K562 (cell line): ENCODE results near the gene PARS2. TPM values are rescaled to one million over a fixed set of nuclear protein-coding genes. Genes with fewer than 3 reads are reported as not detected.

ENCODE experiments used
- ATF1 ChIP-seq, 2 experiments: fragments of 450-650 bp in 1 of 2; IDR thresholded peaks; 2 replicates each; pipeline ENCODE4 v1.6.1; 2016; ENCODE audit warnings: missing compliant biosample characterization in 1 of 2, missing genetic modification characterization in 1 of 2
- ELF1 ChIP-seq: fragments of 200-800 bp; sonication (Bioruptor generic); IDR thresholded peaks from 2 replicates; pipeline ENCODE4 v1.6.1; 2016; ENCODE audit warnings: missing genetic modification characterization, missing compliant biosample characterization
- L3MBTL2 ChIP-seq: fragments of 450-650 bp; IDR thresholded peaks from 2 replicates; pipeline ENCODE4 v1.6.1; 2016; ENCODE audit warnings: mild to moderate bottlenecking, moderate library complexity
- MCM3 ChIP-seq: fragments of 450-650 bp; IDR thresholded peaks from 2 replicates; pipeline ENCODE4 v1.6.1; 2016
- NR2C2 ChIP-seq, 2 experiments: fragments of 200-800 bp in 1 of 2; sonication (Bioruptor generic) in 1 of 2; sonication (generic) in 1 of 2; formaldehyde crosslinking in 1 of 2; IDR thresholded peaks; 2 replicates each; pipeline versions ENCODE4 v1.6.1 to v1.8.0; 2016 to 2022; ENCODE audit warnings: mild to moderate bottlenecking in 1 of 2, missing compliant biosample characterization in 1 of 2, missing genetic modification characterization in 1 of 2, missing genetic modification reagents in 1 of 2
- PHF20 ChIP-seq: fragments of 450-650 bp; IDR thresholded peaks from 2 replicates; pipeline ENCODE4 v1.6.1; 2018; ENCODE audit not compliant: partially characterized antibody
- SMAD1 ChIP-seq: fragments of 150-350 bp; IDR thresholded peaks from 2 replicates; pipeline ENCODE4 v1.6.1; 2014; ENCODE audit warnings: low read length, low read depth; ENCODE audit not compliant: partially characterized antibody
- SREBF2 ChIP-seq: sonication (generic); formaldehyde crosslinking; IDR thresholded peaks from 2 replicates; pipeline ENCODE4 v1.4.0; 2020; ENCODE audit warnings: mild to moderate bottlenecking, missing genetic modification reagents
- ZBTB17 ChIP-seq: fragments of 450-650 bp; formaldehyde crosslinking; IDR thresholded peaks from 2 replicates; pipeline ENCODE4 v1.4.0; 2020; ENCODE audit warnings: mild to moderate bottlenecking
- ZNF146 ChIP-seq: IDR thresholded peaks from one replicate; pipeline ENCODE4 v1.6.1; 2018; ENCODE audit warnings: missing compliant biosample characterization; ENCODE audit not compliant: unreplicated experiment
- ZNF3 ChIP-seq: fragments of 250-450 bp; sonication (Bioruptor Pico); IDR thresholded peaks from 2 replicates; pipeline ENCODE4 v1.5.0; 2021; ENCODE audit warnings: mild to moderate bottlenecking, moderate library complexity
- ZNF586 ChIP-seq: fragments of 450-650 bp; formaldehyde crosslinking; conservative IDR thresholded peaks from 2 replicates; pipeline ENCODE4 v1.4.0; 2020; ENCODE audit warnings: mild to moderate bottlenecking, moderate library complexity
- ZNF717 ChIP-seq: fragments of 250-450 bp; sonication (Bioruptor Pico); IDR thresholded peaks from 2 replicates; pipeline ENCODE4 v1.5.0; 2021
- ZNF785 ChIP-seq: fragments of 250-450 bp; sonication (Bioruptor Pico); IDR thresholded peaks from 2 replicates; pipeline ENCODE4 v1.4.0; 2020; ENCODE audit warnings: mild to moderate bottlenecking
- polyA plus RNA-seq, 8 experiments: library from polyadenylated mRNA; depleted of rRNA in 4 of 8; stranded (reverse) in 5 of 8; unstranded in 3 of 8; fragments of >200 nt; fragmentation: Nextera tagmentation in 2 of 8; fragmentation: Illumina TruSeq in 1 of 8; extraction: Ambion mirVana in 2 of 8; extraction: Trizol in 1 of 8; gene quantifications; 2 replicates each; pipeline versions ENCODE4 v1.2.1 to v1.2.3, GENCODE V29; 2011 to 2014; ENCODE audit warnings: inconsistent platforms in 1 of 8, missing spikeins in 1 of 8
- total RNA-seq, 7 experiments: library from RNA; depleted of rRNA in 6 of 7; stranded (reverse); fragments of >200 nt in 6 of 7; fragmentation: Illumina TruSeq in 2 of 7; extraction: Trizol in 2 of 7; gene quantifications; 2 replicates each; pipeline versions ENCODE4 v1.2.1 to v1.2.3, GENCODE V29; 2011 to 2021; ENCODE audit warnings: low replicate concordance in 1 of 7
- TF ChIP-seq, protein P1 (sequence below): IDR thresholded peaks from 2 replicates; pipeline ENCODE4 v1.6.1; 2016; ENCODE audit warnings: missing genetic modification characterization, missing compliant biosample characterization
- TF ChIP-seq, protein P2 (sequence below): fragments of 450-650 bp; IDR thresholded peaks from 2 replicates; pipeline ENCODE4 v1.6.1; 2016; ENCODE audit warnings: borderline replicate concordance

The PARS2 gene
- total and polyA plus RNA-seq, 9 of the 15 experiments (the other 6 are each of a cell fraction or from before 2014, with no cell fraction given): 6.3 to 12.4 (median 7.9) TPM

GRCh38 chr1:54764922-54765561 lies 719 bp upstream of the PARS2 start (continued):
- TF ChIP-seq NR2C2 (CRISPR knock-in tag; IDR thresholded peaks at IDR 0.05): no peak
- TF ChIP-seq NR2C2 (tag; IDR thresholded peaks at IDR 0.05): peak; percentile 63; the same call in 1 of the 2 replicates
- TF ChIP-seq L3MBTL2: no peak
- TF ChIP-seq ZBTB17: no peak
- no peak for TF ChIP-seq ZNF586 (CRISPR knock-in tag)
- no peak for TF ChIP-seq ELF1 (tag)
- no peak for TF ChIP-seq ZNF3
- no peak for TF ChIP-seq MCM3
- TF ChIP-seq ZNF146 (CRISPR knock-in tag): no peak
- TF ChIP-seq ZNF785 (CRISPR knock-in tag): no peak
- TF ChIP-seq, protein P1, sequence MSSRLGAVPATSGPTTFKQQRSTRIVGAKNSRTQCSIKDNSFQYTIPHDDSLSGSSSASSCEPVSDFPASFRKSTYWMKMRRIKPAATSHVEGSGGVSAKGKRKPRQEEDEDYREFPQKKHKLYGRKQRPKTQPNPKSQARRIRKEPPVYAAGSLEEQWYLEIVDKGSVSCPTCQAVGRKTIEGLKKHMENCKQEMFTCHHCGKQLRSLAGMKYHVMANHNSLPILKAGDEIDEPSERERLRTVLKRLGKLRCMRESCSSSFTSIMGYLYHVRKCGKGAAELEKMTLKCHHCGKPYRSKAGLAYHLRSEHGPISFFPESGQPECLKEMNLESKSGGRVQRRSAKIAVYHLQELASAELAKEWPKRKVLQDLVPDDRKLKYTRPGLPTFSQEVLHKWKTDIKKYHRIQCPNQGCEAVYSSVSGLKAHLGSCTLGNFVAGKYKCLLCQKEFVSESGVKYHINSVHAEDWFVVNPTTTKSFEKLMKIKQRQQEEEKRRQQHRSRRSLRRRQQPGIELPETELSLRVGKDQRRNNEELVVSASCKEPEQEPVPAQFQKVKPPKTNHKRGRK (tag): peak; percentile 90
- TF ChIP-seq ATF1 (CRISPR knock-in tag; IDR thresholded peaks at IDR 0.05): no peak
- TF ChIP-seq ATF1 (tag; IDR thresholded peaks at IDR 0.05): peak; percentile 72
- no peak for TF ChIP-seq PHF20
- TF ChIP-seq, protein P2, sequence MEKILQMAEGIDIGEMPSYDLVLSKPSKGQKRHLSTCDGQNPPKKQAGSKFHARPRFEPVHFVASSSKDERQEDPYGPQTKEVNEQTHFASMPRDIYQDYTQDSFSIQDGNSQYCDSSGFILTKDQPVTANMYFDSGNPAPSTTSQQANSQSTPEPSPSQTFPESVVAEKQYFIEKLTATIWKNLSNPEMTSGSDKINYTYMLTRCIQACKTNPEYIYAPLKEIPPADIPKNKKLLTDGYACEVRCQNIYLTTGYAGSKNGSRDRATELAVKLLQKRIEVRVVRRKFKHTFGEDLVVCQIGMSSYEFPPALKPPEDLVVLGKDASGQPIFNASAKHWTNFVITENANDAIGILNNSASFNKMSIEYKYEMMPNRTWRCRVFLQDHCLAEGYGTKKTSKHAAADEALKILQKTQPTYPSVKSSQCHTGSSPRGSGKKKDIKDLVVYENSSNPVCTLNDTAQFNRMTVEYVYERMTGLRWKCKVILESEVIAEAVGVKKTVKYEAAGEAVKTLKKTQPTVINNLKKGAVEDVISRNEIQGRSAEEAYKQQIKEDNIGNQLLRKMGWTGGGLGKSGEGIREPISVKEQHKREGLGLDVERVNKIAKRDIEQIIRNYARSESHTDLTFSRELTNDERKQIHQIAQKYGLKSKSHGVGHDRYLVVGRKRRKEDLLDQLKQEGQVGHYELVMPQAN: 0 out of 2 replicates have a peak, but pooled peaks have one; percentile 11
- no peak for TF ChIP-seq ZNF717 (CRISPR knock-in tag)
- TF ChIP-seq SMAD1: peak; percentile 39
- TF ChIP-seq SREBF2 (CRISPR knock-in tag): peak; percentile 31; the same call in 1 of the 2 replicates
- TF ChIP-seq, all 486 proteins: peak for 12
